GM19397 (cell line): Measurements from ENCODE around the gene KLKB1.
"Not testable (repeated sequence)": the region's sequence is repeated elsewhere in the genome, so short reads cannot be mapped to it uniquely, and the experiment has no call there.

Experiments used
- ATAC-seq: cut with Tn5 transposase; IDR thresholded peaks from one replicate; pipeline ENCODE4 v1.9.1; 2021; ENCODE audit warnings: mild to moderate bottlenecking, moderate library complexity; ENCODE audit not compliant: unreplicated experiment

The KLKB1 gene

GRCh38 chr4:186264660-186265059, 37.4 kb downstream of the KLKB1 start:
- ATAC-seq, result no peak

GRCh38 chr4:186265250-186265649, 37.9 kb downstream of the KLKB1 start:
- not testable (repeated sequence) for ATAC-seq

- no peak for ATAC-seq
Observed at GRCh38 chr4:186265683-186266652, 38.7 kb downstream of the KLKB1 start, which contains the start of gene F11. TSS of gene F11 (plus strand) at chr4:186266189. CDS start at chr4:186267137, 948 bp downstream.

GRCh38 chr4:186266729-186267456, 39.6 kb downstream of the KLKB1 start:
- ATAC-seq, result no peak

- no peak for ATAC-seq
Observed at GRCh38 chr4:186271081-186271678, 43.9 kb downstream of the KLKB1 start.

GRCh38 chr4:186272699-186273391, 45.5 kb downstream of the KLKB1 start:
- no peak for ATAC-seq

GRCh38 chr4:186273392-186273789, 46.1 kb downstream of the KLKB1 start:
- ATAC-seq, result not testable (repeated sequence)

- ATAC-seq, result no peak
Observed at GRCh38 chr4:186283311-186283710, 56.0 kb downstream of the KLKB1 start.

- ATAC-seq, result no peak
Observed at GRCh38 chr4:186285147-186285546, 57.8 kb downstream of the KLKB1 start.

- ATAC-seq, result no peak
Observed at GRCh38 chr4:186286581-186286980, 59.3 kb downstream of the KLKB1 start.

- no peak for ATAC-seq
Observed at GRCh38 chr4:186291256-186291890, 64.1 kb downstream of the KLKB1 start.

GRCh38 chr4:186294160-186294559, 66.9 kb downstream of the KLKB1 start:
- ATAC-seq, result no peak

- no peak for ATAC-seq
Observed at GRCh38 chr4:186296481-186296880, 69.2 kb downstream of the KLKB1 start.

GRCh38 chr4:186297013-186297645, 69.8 kb downstream of the KLKB1 start:
- ATAC-seq, result no peak

GRCh38 chr4:186298031-186298647, 70.8 kb downstream of the KLKB1 start:
- ATAC-seq, result no peak

GRCh38 chr4:186299291-186299690, 72.0 kb downstream of the KLKB1 start:
- no peak for ATAC-seq

- ATAC-seq, result no peak
Observed at GRCh38 chr4:186300659-186301390, 73.5 kb downstream of the KLKB1 start.

GRCh38 chr4:186304216-186304615, 76.9 kb downstream of the KLKB1 start:
- ATAC-seq, result no peak
